HL-60 (cell line): Measurements from ENCODE around the gene CDCA5.

Experiments used
- CTCF ChIP-seq: IDR thresholded peaks from one replicate; pipeline ENCODE4 v1.5.1; 2011; ENCODE audit warnings: low read length, control low read depth, inconsistent platforms; ENCODE audit not compliant: insufficient read depth
- POLR2AphosphoS5 ChIP-seq: IDR thresholded peaks from 2 replicates; pipeline ENCODE4 v1.6.1; 2012; ENCODE audit warnings: low read depth
- REST ChIP-seq: IDR thresholded peaks from 2 replicates; pipeline ENCODE4 v1.6.1; 2012; ENCODE audit warnings: low read depth; ENCODE audit not compliant: insufficient replicate concordance

- TF ChIP-seq CTCF (no peak), REST (no peak), POLR2AphosphoS5 (no peak)
These were observed 23.6 kb downstream of the CDCA5 start for GRCh38 chr11:65059959-65060824.
